GM21528 (cell line): Measurements from ENCODE around the gene WWOX.
"Not testable (repeated sequence)": the region's sequence is repeated elsewhere in the genome, so short reads cannot be mapped to it uniquely, and the experiment has no call there.

Source experiments
- ATAC-seq: cut with Tn5 transposase; IDR thresholded peaks from one replicate; pipeline ENCODE4 v1.9.1; 2021; ENCODE audit warnings: mild to moderate bottlenecking, moderate library complexity; ENCODE audit not compliant: unreplicated experiment, low FRiP score

Gene WWOX

GRCh38 chr16:78099271-78100111 lies at the start of gene WWOX:
Gene WWOX (plus strand): TSS chr16:78099654.
- peak; percentile 98 for ATAC-seq

- no peak for ATAC-seq
These were observed 48.6 kb upstream of the WWOX start for GRCh38 chr16:78050734-78051400.

- ATAC-seq, result no peak
These were observed 41.5 kb upstream of the WWOX start for GRCh38 chr16:78057803-78058564.

- not testable (repeated sequence) for ATAC-seq
These were observed 39.6 kb upstream of the WWOX start for GRCh38 chr16:78059806-78060205.

- no peak for ATAC-seq
These were observed 39.2 kb upstream of the WWOX start for GRCh38 chr16:78060295-78060694.

- ATAC-seq, result no peak
These were observed 38.6 kb upstream of the WWOX start for GRCh38 chr16:78060809-78061208.

- ATAC-seq, result no peak
These were observed 34.1 kb upstream of the WWOX start for GRCh38 chr16:78065319-78065718.

GRCh38 chr16:78069913-78070312 lies 29.5 kb upstream of the WWOX start:
- ATAC-seq, result no peak

- no peak for ATAC-seq
These were observed 27.2 kb upstream of the WWOX start for GRCh38 chr16:78072275-78072674.

GRCh38 chr16:78075800-78076199 lies 23.7 kb upstream of the WWOX start:
- no peak for ATAC-seq

GRCh38 chr16:78081341-78081740 lies 18.1 kb upstream of the WWOX start:
- no peak for ATAC-seq

- ATAC-seq, result no peak
These were observed 8.0 kb upstream of the WWOX start for GRCh38 chr16:78091419-78091818.

GRCh38 chr16:78092758-78093157 lies 6.7 kb upstream of the WWOX start:
- no peak for ATAC-seq

- ATAC-seq, result no peak
These were observed 5.3 kb upstream of the WWOX start for GRCh38 chr16:78094166-78094565.

GRCh38 chr16:78094998-78095397 lies 4.5 kb upstream of the WWOX start:
- no peak for ATAC-seq

- no peak for ATAC-seq
These were observed 3.1 kb upstream of the WWOX start for GRCh38 chr16:78096386-78096785.

GRCh38 chr16:78097548-78097947 lies 1.9 kb upstream of the WWOX start:
- ATAC-seq, result no peak

GRCh38 chr16:78098087-78098486 lies 1.4 kb upstream of the WWOX start:
- no peak for ATAC-seq

GRCh38 chr16:78098595-78099270 lies 721 bp upstream of the WWOX start:
- no peak for ATAC-seq

GRCh38 chr16:78100112-78100467 lies 636 bp downstream of the WWOX start:
- peak; percentile 49 for ATAC-seq
